ENCODE measurements around the gene ATP8A1.
"Not testable (repeated sequence)": the region's sequence is repeated elsewhere in the genome, so short reads cannot be mapped to it uniquely, and the experiment has no call there.

Gene ATP8A1

GRCh38 chr4:42497142-42497910, 159.6 kb downstream of the ATP8A1 start:
- DNase-seq, result no peak

DNA sequence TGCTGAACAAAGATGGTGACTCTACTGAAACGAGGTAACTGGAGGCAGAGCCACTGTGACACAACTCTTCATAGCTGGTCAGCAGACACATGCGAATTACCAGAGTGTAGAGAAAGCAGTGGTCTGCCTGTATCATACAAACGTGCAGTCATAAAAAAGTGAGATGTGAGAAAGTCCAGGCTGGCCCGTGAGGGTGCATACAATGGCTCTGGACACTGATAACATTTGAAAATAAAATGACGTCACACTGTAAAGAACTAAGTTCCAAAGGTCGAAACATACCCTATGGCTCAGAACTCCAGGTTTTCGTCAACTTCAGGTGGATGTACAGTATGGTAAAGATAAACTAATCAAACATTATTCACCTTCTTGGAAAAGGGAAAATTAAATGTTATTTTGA, 163.9 kb downstream of the ATP8A1 start:
- no peak for DNase-seq

GRCh38 chr4:42490015-42490414, 166.9 kb downstream of the ATP8A1 start:
- no peak for DNase-seq

DNA sequence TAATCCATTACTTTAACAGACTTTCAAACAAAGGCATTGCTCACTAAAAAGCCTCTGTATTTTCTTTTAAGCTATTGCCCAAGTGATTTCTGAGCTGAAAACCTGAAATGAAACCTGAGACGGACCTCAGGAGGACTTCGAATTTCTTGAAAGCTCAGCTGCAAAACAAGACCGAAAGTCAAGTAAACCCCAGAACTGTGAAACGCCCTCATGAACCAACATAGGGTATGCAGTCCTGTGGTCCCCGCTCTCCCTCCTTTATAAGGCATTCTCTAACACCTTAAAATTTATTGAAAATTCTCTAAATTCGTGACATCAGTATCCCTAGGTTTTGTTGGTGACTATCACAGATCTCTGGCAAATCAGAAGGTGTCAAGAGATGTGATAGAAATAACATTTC, 167.8 kb downstream of the ATP8A1 start:
- DNase-seq, result no peak

- no peak for DNase-seq
These were observed 168.4 kb downstream of the ATP8A1 start for GRCh38 chr4:42488554-42488953.

- no peak for DNase-seq
These were observed 168.8 kb downstream of the ATP8A1 start for GRCh38 chr4:42488114-42488513.

- no peak for DNase-seq
These were observed 169.7 kb downstream of the ATP8A1 start for GRCh38 chr4:42487230-42487629.

DNA sequence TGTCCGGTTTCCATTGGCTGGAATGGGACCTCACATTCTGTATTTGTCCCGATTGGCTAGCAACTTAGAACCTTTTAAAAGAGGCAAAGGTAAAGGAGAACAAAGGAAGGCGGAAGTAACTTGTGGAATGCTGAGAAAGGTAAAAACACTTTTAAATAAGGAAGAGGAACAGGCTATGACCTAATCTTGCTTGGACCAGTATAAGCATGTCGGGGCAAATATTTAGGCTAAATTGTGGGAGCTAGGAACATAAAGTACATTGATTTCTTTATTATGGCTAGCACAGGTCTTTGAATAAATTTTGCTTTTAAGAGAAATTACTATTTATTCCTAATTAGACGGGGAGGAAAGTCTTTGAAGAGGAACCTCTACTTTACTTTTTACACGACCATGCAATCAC, 170.7 kb downstream of the ATP8A1 start:
- DNase-seq, result not testable (repeated sequence)

DNA sequence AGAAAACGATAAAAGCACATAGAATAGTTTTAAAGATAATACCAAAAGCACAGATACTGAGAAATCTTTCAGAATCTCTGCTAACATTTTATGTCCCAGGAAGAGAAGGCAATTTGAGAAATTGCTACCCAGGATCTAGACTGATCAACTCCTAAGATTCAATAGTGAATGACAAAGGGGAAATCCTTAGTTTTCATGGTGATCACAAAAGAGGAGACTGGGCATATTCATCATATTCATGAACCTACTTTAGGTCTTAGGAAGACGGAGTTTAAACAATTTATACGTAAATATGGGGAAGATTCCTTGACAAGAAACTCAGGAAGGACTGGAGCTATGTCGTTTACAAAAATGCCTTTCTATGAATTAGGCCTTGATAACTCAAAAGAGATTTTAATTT, 172.3 kb downstream of the ATP8A1 start:
- no peak for DNase-seq

GRCh38 chr4:42483426-42484379, 173.2 kb downstream of the ATP8A1 start:
- no peak for DNase-seq

DNA sequence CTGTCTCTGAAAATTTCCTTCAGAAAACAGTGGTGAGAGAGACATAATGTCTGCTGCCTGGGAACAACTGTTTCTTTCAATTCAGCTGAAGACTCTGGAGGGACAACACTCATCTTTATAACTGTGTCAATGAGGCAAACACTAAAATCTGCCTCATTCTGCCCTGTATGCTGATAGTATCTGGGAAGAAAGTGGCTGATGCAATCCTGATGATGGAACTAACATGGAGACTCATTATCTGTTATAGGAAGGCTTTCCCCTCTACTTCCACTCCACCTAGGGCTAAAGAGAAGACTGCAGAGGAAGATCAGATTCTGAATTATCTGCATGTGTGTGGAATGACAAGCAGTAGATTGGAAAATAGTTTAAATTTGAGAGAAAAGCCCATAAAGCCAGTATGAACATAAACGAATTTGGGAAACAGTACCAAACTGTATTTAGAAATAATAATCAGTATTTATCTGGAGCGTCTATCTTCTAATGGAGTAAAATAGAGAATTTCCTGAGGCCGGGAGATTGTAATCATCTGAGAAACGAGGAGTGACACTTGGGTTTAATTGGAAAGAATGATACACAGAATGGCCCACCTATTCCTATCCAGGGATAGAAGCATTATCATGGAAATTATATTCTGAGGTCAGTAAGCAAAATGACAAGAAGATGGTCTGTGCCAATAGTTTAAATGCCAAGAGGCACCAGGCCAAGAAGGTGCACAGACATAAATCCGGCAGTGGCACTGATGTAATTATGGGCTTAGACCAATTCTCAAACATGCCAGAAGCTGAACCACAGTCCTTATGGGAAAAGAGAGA, 174.2 kb downstream of the ATP8A1 start:
- DNase-seq, result no peak

GRCh38 chr4:42480717-42481116, 176.2 kb downstream of the ATP8A1 start:
- DNase-seq, result no peak

DNA sequence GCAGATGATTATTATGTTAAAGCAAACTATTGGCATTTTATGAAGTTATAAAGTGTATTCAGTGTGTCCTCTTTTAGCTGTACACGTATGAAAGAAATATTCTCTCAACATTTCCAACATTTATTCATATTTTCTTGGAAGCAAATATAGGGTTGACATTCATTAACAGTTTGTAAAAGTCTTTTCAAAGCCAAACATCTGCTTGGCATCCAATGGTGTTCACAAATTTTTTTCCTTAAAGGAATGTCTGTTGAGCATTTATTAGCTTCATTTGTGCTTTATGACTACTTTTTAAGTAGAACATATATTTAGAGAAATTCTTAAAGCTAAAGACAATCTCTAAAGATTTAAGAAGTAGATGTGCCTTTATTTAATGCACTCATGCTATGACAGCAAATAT, 176.6 kb downstream of the ATP8A1 start:
- no peak for DNase-seq

DNA sequence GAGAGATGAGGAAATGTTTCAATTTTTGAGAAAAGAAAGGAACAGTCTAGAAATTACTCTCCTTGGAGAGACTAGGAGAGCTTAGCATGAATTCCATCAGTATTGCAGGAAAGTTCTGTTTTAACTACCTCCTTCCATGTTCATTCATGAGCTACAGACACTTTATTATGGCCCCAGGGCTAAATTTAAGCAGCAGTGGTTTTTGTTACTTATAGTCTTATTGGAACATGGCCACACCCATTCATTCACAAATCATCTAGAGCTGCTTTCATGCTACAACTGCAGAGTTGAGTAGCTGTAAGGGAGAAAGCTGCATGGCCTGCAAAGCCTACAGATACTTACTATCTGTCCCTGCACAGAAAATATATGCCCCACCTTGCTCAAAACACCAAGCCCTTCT, 178.0 kb downstream of the ATP8A1 start:
- no peak for DNase-seq

DNA sequence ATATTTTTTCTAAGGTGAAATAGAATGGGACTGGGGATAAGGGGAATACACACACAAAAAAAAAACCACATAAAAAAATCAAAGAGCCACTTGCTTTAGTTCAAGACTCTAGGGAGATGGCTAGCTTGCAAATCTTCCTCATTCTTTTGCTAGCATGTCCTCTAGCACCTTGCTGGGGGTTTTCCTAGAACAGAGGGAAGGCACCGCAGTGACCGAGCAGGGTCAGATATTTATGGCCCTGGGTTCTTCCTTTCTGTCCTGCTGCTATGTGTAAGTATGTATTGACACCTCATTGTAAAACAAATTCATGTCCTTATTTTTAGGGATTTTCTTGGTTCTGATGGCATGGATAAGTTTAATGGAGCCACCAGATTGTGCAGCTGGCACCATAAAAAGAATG, 178.4 kb downstream of the ATP8A1 start:
- DNase-seq, result no peak

- DNase-seq, result no peak
These were observed 182.5 kb downstream of the ATP8A1 start for GRCh38 chr4:42474406-42474805.

- DNase-seq, result no peak
These were observed 183.7 kb downstream of the ATP8A1 start for GRCh38 chr4:42473071-42473684.

GRCh38 chr4:42471896-42472295, 185.0 kb downstream of the ATP8A1 start:
- no peak for DNase-seq

GRCh38 chr4:42470023-42470422, 186.9 kb downstream of the ATP8A1 start:
- DNase-seq, result no peak

GRCh38 chr4:42467777-42468176, 189.1 kb downstream of the ATP8A1 start:
- DNase-seq, result not testable (repeated sequence)

DNA sequence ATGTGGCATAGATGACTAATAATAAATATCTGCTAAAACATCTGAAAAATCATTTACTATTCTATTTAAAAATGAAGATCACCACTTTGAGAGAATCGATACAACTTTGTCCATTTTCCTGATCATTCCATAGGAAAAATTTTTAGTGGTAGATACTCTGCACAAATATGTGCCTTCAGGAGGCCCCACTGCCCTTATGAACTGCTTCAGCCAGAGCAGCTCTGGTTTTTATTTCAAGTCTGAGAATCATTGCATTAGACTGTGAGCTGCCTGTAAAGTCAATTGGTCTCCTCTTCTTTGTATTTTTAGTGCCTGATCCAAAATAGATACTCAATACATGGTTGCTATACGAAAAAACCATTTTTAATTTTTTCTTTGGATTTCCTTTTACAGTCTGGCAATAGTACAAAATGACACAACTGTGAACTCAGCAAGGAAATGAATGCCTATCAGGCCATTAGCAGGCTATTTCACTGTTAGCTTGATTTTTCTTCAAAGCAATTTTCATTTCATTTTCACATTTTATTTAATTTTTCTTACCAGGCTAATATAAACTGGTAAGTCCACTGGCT, 190.5 kb downstream of the ATP8A1 start:
- DNase-seq, result no peak

DNA sequence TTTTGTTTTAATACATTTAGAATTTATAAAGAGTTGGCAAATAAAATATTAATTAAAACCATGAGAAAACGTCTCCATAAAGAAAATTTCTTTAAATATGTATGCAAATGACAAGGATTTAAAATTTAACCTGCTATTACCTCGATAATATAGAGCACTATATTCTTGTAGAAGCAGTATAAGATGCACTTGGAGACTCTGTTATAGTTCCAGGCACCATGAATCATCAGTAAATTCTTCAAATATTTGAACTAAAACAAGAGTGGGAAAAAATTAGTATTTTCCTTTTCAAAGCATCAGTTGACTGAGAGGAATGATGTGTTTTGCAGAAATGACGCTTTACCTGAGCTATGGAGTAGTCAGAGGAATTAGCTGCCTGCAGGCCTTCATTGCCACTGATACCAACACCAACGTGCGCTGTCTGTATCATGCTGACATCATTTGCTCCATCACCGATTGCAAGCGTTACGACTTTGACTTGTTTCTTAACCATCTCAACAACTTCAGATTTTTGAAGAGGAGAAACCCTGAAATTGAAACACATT, 192.3 kb downstream of the ATP8A1 start:
- no peak for DNase-seq
